Neural crest cell (in vitro differentiated cells): ENCODE measurements around the gene DAP3. TPM values are rescaled to one million over a fixed set of nuclear protein-coding genes. Genes with fewer than 3 reads are reported as not detected.
"Not testable (repeated sequence)": the region's sequence is repeated elsewhere in the genome, so short reads cannot be mapped to it uniquely, and the experiment has no call there.

Source experiments
- DNase-seq: peaks from one replicate; pipeline ENCODE4 v3.0.0; 2021; ENCODE audit warnings: low read depth, mixed read lengths, low spot score
- H3K27ac Mint-ChIP-seq: one replicate; pipeline ENCODE4 v1.8.0; 2021; ENCODE audit warnings: mild to moderate bottlenecking, mixed read lengths; ENCODE audit not compliant: unreplicated experiment
- H3K27me3 Mint-ChIP-seq: 2 replicates; pipeline ENCODE4 v1.8.0; 2021; ENCODE audit warnings: low read depth, mild to moderate bottlenecking, mixed read lengths
- H3K36me3 Mint-ChIP-seq: 2 replicates; pipeline ENCODE4 v1.8.0; 2021; ENCODE audit warnings: low read depth, mild to moderate bottlenecking, mixed read lengths
- H3K4me1 Mint-ChIP-seq: 2 replicates; pipeline ENCODE4 v1.8.0; 2021; ENCODE audit warnings: mixed read lengths
- H3K4me3 Mint-ChIP-seq: one replicate; pipeline ENCODE4 v1.8.0; 2021; ENCODE audit warnings: mild to moderate bottlenecking, mixed read lengths
- H3K9me3 Mint-ChIP-seq: 2 replicates; pipeline ENCODE4 v1.8.0; 2021; ENCODE audit warnings: mixed read lengths
- CTCF ChIP-seq: fragments of 200-600 bp; sonication (generic); conservative IDR thresholded peaks from 2 replicates; pipeline ENCODE4 v1.5.0; 2021; ENCODE audit warnings: antibody characterized with exemption, mild to moderate bottlenecking
- total RNA-seq: library from RNA; stranded (reverse); gene quantifications from 2 replicates; pipeline ENCODE4 v1.2.1, GENCODE V29; 2021

The DAP3 gene
- total RNA-seq, 1 donor from 2014 or later, result 114 TPM

- TF ChIP-seq CTCF, result no peak
- DNase-seq, result no peak
- no peak overlapping the region for H3K4me3 Mint-ChIP-seq
- peaks cover 6% of the 10 kb centered on the region for H3K4me1 Mint-ChIP-seq
- no peak overlapping the region for H3K27ac Mint-ChIP-seq
- peaks cover 3% of the 10 kb centered on the region for H3K9me3 Mint-ChIP-seq
- H3K27me3 Mint-ChIP-seq, result no peaks in the 10 kb centered on the region
- H3K36me3 Mint-ChIP-seq, result peaks cover 5% of the 10 kb centered on the region
Measured at GRCh38 chr1:155652951-155653350, 35.9 kb upstream of the DAP3 start.

GRCh38 chr1:155657463-155657862 lies 31.4 kb upstream of the DAP3 start:
- peaks cover 34% of the 10 kb centered on the region for H3K36me3 Mint-ChIP-seq

GRCh38 chr1:155661239-155661638 lies 27.7 kb upstream of the DAP3 start:
- H3K27me3 Mint-ChIP-seq, DNase-seq, H3K27ac Mint-ChIP-seq, H3K9me3 Mint-ChIP-seq, H3K4me1 Mint-ChIP-seq, H3K4me3 Mint-ChIP-seq: not testable (repeated sequence)
- peaks cover 39% of the 10 kb centered on the region for H3K36me3 Mint-ChIP-seq

More at GRCh38 chr1:155657463-155657862, 31.4 kb upstream of the DAP3 start:
- H3K27ac Mint-ChIP-seq, result no peak overlapping the region
- H3K4me3 Mint-ChIP-seq, result no peak overlapping the region
- no peaks in the 10 kb centered on the region for H3K27me3 Mint-ChIP-seq
- no peak for DNase-seq
- TF ChIP-seq CTCF, result no peak
- no peaks in the 10 kb centered on the region for H3K4me1 Mint-ChIP-seq
- no peaks in the 10 kb centered on the region for H3K9me3 Mint-ChIP-seq

GRCh38 chr1:155669233-155670162 lies 19.4 kb upstream of the DAP3 start:
- no peaks in the 10 kb centered on the region for H3K4me1 Mint-ChIP-seq
- no peaks in the 10 kb centered on the region for H3K27me3 Mint-ChIP-seq
- DNase-seq, result no peak
- peaks cover 16% of the 10 kb centered on the region for H3K36me3 Mint-ChIP-seq
- H3K9me3 Mint-ChIP-seq, result no peaks in the 10 kb centered on the region
- H3K27ac Mint-ChIP-seq, result no peak overlapping the region
- no peak overlapping the region for H3K4me3 Mint-ChIP-seq
- TF ChIP-seq CTCF, result no peak

- H3K36me3 Mint-ChIP-seq, result peaks cover 17% of the 10 kb centered on the region
- H3K27ac Mint-ChIP-seq, result no peak overlapping the region
- no peak overlapping the region for H3K4me3 Mint-ChIP-seq
Measured at GRCh38 chr1:155671750-155672149, 17.1 kb upstream of the DAP3 start.

More at GRCh38 chr1:155671750-155672149, 17.1 kb upstream of the DAP3 start:
- TF ChIP-seq CTCF, result no peak
- H3K27me3 Mint-ChIP-seq, result no peaks in the 10 kb centered on the region
- no peak for DNase-seq
- H3K9me3 Mint-ChIP-seq, result no peaks in the 10 kb centered on the region
- no peaks in the 10 kb centered on the region for H3K4me1 Mint-ChIP-seq
